ENCODE measurements around the gene PARP3.

The PARP3 gene

DNA sequence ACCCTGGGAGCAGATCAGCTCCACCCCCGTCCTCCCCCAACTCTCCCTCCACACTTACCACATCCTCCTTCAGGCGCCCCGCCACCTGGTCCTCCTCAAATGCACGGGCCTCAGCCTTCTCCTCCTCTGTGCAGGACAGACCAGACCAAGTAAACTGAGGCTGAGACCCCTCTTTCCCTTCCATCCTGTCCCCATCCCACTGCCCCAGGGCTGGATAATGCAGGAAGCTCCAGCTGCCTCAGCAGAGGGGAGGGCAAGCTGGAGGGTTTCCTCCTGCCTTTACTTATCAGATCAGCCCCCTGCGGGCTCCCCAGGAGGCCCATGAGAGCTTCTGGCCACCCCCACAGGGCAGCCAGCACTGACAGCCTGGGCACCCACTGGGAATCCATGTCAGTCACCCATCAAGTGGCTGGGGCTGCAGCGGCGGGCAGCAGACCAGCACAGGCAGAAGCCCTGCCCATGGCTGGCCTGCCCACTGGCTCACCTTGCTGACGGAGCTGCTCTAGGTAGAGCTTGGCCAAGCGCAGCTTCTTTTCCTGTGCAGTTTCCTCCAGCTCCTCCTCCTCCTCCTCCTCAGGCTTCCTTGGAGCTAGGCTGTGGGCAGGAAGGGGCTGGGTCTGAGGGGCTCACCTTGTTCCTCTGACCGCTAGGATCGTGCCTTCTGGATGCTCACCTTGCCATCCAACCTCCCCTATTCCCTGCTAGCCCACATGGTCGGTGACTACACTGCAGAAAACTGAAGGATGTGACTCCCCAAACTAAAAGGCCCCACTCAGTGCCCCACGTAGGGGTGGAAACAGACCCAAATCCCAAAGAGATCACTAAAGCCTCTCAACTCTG, 4.3 kb upstream of the PARP3 start:
- Histone ChIP-seq H3K9me3 (no peaks in the 10 kb centered on the region), H3K36me3 (peaks cover 45 to 59% (median 54%) of the 10 kb centered on the region in 3 donors), H3K4me1 (peaks cover 0 to 26% (median 23%) of the 10 kb centered on the region in 4 donors), H3K27me3 (no peaks in the 10 kb centered on the region), H3K4me3 (no peak overlapping the region), H3K27ac (no peak overlapping the region)
- intact Hi-C loops (cut with DNase I; ENCODE audit: low total_unique reads), result no loop called here
- peak in 1 of 2 donors; percentile 60 for DNase-seq
- TF ChIP-seq, protein P1, sequence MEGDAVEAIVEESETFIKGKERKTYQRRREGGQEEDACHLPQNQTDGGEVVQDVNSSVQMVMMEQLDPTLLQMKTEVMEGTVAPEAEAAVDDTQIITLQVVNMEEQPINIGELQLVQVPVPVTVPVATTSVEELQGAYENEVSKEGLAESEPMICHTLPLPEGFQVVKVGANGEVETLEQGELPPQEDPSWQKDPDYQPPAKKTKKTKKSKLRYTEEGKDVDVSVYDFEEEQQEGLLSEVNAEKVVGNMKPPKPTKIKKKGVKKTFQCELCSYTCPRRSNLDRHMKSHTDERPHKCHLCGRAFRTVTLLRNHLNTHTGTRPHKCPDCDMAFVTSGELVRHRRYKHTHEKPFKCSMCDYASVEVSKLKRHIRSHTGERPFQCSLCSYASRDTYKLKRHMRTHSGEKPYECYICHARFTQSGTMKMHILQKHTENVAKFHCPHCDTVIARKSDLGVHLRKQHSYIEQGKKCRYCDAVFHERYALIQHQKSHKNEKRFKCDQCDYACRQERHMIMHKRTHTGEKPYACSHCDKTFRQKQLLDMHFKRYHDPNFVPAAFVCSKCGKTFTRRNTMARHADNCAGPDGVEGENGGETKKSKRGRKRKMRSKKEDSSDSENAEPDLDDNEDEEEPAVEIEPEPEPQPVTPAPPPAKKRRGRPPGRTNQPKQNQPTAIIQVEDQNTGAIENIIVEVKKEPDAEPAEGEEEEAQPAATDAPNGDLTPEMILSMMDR (IDR thresholded peaks at IDR 0.05), result no peak

DNA sequence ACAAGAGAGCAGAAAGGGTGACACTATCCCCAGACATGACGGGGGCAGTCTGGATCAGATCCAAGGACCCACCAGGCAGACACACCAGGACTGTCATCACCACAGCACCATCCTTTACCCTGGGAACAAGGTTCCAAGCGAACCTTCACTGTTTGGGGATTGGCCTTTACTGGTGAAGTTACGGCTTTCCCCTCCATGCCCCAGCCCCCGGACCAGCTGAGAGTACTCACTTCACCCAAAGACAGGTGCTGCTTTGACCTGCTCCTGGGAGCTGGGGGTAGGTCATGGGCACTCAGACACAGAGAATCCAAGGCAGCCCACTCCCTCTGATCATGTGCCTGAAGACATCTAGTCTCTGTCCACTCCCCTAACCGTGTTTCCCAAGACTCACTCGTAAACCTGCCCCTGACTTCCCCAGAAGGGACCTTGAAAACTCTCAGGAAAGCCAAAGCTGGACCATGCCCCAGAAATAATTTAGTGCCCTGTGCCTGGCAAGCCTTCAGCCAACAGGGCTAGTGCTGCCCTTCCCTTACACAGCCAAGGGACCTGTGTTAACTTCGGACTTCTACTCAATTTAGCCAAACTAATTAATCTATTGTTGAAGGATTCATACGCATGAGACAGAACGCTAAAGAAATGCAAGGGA, 3.3 kb upstream of the PARP3 start:
- TF ChIP-seq, protein P1 (IDR thresholded peaks at IDR 0.05), result no peak
- no peaks in the 10 kb centered on the region for H3K27me3 ChIP-seq
- H3K4me3 ChIP-seq, result no peak overlapping the region
- peak in 1 of 2 donors; percentile 39 for DNase-seq
- peaks cover 0 to 33% (median 29%) of the 10 kb centered on the region in 4 donors for H3K4me1 ChIP-seq
- no peaks in the 10 kb centered on the region for H3K9me3 ChIP-seq
- intact Hi-C loops (cut with DNase I; ENCODE audit: low total_unique reads), result no loop called here
- H3K27ac ChIP-seq, result no peak overlapping the region
- H3K36me3 ChIP-seq, result peaks cover 40 to 48% (median 43%) of the 10 kb centered on the region in 3 donors

GRCh38 chr3:51940648-51941462, 1.3 kb upstream of the PARP3 start:
- Histone ChIP-seq H3K27me3 (no peaks in the 10 kb centered on the region), H3K9me3 (no peaks in the 10 kb centered on the region), H3K4me1 (peaks cover 0 to 33% (median 29%) of the 10 kb centered on the region in 4 donors), H3K36me3 (peaks cover 21 to 44% (median 24%) of the 10 kb centered on the region in 3 donors), H3K27ac (peak overlapping the region; percentile 60 to 79), H3K4me3 (peak overlapping the region; percentile 72 to 78)
- TF ChIP-seq, protein P1 (IDR thresholded peaks at IDR 0.05), result no peak
- peak in 1 of 2 donors; percentile 61 for DNase-seq
- intact Hi-C loops (cut with DNase I; ENCODE audit: low total_unique reads), result loop anchor here (5.0 kb wide), 3 partner anchors 41 to 201 kb away; partner anchors contain the start of genes ACY1 and DUSP7

- TF ChIP-seq, protein P1 (IDR thresholded peaks at IDR 0.05), result no peak
- H3K9me3 ChIP-seq, result no peaks in the 10 kb centered on the region
- peak overlapping the region; percentile 72 to 78 for H3K4me3 ChIP-seq
- H3K27me3 ChIP-seq, result no peaks in the 10 kb centered on the region
- peaks cover 15 to 43% (median 18%) of the 10 kb centered on the region in 3 donors for H3K36me3 ChIP-seq
- peak overlapping the region; percentile 60 to 79 for H3K27ac ChIP-seq
- DNase-seq, result no peak
- intact Hi-C loops (cut with DNase I; ENCODE audit: low total_unique reads), result loop anchor here (5.0 kb wide), 3 partner anchors 41 to 201 kb away; partner anchors contain the start of genes ACY1 and DUSP7
- peaks cover 0 to 33% (median 29%) of the 10 kb centered on the region in 4 donors for H3K4me1 ChIP-seq
Observed at GRCh38 chr3:51941463-51941797, 733 bp upstream of the PARP3 start.
